Lower leg skin (tissue), 3 donors: ENCODE results near the gene ZCCHC17.
"Not testable (repeated sequence)": the region's sequence is repeated elsewhere in the genome, so short reads cannot be mapped to it uniquely, and the experiment has no call there.

Experiments
- POLR2A ChIP-seq, 2 donors: fragments of 450-650 bp; IDR thresholded peaks; one replicate each; pipeline ENCODE4 v1.6.1; 2016 to 2017; ENCODE audit warnings: antibody characterized with exemption in 2 of 2, mild to moderate bottlenecking in 1 of 2, moderate library complexity in 1 of 2
- TF ChIP-seq, protein P1 (sequence below), 3 donors: fragments of 450-650 bp; IDR thresholded peaks; one replicate each; pipeline ENCODE4 v1.5.1; 2016; ENCODE audit warnings: antibody characterized with exemption in 3 of 3, mild to moderate bottlenecking in 3 of 3, moderate library complexity in 2 of 3

DNA sequence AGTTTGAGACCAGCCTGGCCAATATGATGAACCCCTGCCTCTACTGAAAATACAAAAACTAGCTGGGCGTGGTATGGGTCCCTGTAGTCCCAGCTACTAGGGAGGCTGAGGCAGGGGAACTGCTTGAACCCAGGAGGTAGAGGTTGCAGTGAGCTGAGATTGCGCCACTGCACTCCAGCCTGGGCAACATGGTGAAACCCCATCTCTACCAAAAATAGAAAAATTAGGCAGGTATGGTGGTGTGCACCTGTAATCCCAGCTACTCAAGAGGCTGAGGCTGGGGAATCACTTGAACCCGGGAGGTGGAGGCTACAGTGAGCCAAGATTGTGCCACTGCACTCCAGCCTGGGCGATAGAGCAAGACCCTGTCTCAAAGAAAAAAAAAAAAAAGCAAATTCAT, 9.0 kb upstream of the ZCCHC17 start:
- TF ChIP-seq, protein P1, sequence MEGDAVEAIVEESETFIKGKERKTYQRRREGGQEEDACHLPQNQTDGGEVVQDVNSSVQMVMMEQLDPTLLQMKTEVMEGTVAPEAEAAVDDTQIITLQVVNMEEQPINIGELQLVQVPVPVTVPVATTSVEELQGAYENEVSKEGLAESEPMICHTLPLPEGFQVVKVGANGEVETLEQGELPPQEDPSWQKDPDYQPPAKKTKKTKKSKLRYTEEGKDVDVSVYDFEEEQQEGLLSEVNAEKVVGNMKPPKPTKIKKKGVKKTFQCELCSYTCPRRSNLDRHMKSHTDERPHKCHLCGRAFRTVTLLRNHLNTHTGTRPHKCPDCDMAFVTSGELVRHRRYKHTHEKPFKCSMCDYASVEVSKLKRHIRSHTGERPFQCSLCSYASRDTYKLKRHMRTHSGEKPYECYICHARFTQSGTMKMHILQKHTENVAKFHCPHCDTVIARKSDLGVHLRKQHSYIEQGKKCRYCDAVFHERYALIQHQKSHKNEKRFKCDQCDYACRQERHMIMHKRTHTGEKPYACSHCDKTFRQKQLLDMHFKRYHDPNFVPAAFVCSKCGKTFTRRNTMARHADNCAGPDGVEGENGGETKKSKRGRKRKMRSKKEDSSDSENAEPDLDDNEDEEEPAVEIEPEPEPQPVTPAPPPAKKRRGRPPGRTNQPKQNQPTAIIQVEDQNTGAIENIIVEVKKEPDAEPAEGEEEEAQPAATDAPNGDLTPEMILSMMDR (IDR thresholded peaks at IDR 0.05) = not testable (repeated sequence)
- TF ChIP-seq POLR2A (IDR thresholded peaks at IDR 0.05) = not testable (repeated sequence)
